H1 (cell line): ENCODE results near the gene MRPL20.

ENCODE experiments used
- CHD1 ChIP-seq: IDR thresholded peaks from 2 replicates; pipeline ENCODE4 v1.6.1; 2012; ENCODE audit warnings: low read depth, low read length, improper control_type of control experiment
- GTF2F1 ChIP-seq: IDR thresholded peaks from 2 replicates; pipeline ENCODE4 v1.6.1; 2012; ENCODE audit warnings: low read depth, low read length, improper control_type of control experiment, borderline replicate concordance
- JUN ChIP-seq: IDR thresholded peaks from 2 replicates; pipeline ENCODE4 v1.6.1; 2011; ENCODE audit warnings: low read depth, mild to moderate bottlenecking, improper control_type of control experiment, low read length
- MAFK ChIP-seq: IDR thresholded peaks from 2 replicates; pipeline ENCODE4 v1.6.1; 2012; ENCODE audit warnings: low read depth, mild to moderate bottlenecking, improper control_type of control experiment, low read length
- MAX ChIP-seq: IDR thresholded peaks from 2 replicates; pipeline ENCODE4 v1.6.1; 2012; ENCODE audit warnings: inconsistent platforms
- POLR2A ChIP-seq, 2 experiments: IDR thresholded peaks; 1 replicate in 1 of 2; 2 replicates in 1 of 2; pipeline ENCODE4 v1.6.1; 2011; ENCODE audit warnings: low read depth in 2 of 2, low read length in 2 of 2, mild to moderate bottlenecking in 2 of 2; ENCODE audit errors: control extremely low read depth in 1 of 2
- RAD21 ChIP-seq, 2 experiments: IDR thresholded peaks in 1 of 2; conservative IDR thresholded peaks in 1 of 2; 2 replicates each; pipeline ENCODE4 v1.6.1; 2011; ENCODE audit warnings: low read depth in 2 of 2, low read length in 2 of 2, improper control_type of control experiment in 1 of 2, inconsistent platforms in 1 of 2, mild to moderate bottlenecking in 1 of 2, moderate library complexity in 1 of 2
- RBBP5 ChIP-seq: IDR thresholded peaks from 2 replicates; pipeline ENCODE4 v1.7.1; 2012; ENCODE audit warnings: low read depth, mild to moderate bottlenecking, inconsistent platforms, low read length, moderate library complexity, borderline replicate concordance
- TCF12 ChIP-seq: IDR thresholded peaks from 2 replicates; pipeline ENCODE4 v1.6.1; 2011; ENCODE audit warnings: low read depth, mild to moderate bottlenecking, low read length
- YY1 ChIP-seq: IDR thresholded peaks from 2 replicates; pipeline ENCODE4 v1.6.1; 2011; ENCODE audit warnings: low read depth, mild to moderate bottlenecking, low read length
- ZNF274 ChIP-seq: IDR thresholded peaks from 2 replicates; pipeline ENCODE4 v1.7.0; 2012; ENCODE audit warnings: low read length, borderline replicate concordance; ENCODE audit errors: extremely low read depth
- TF ChIP-seq, protein P1 (sequence below), 3 experiments: IDR thresholded peaks; 1 replicate in 2 of 3; 2 replicates in 1 of 3; pipeline versions ENCODE4 v1.5.1 to v1.6.1; 2011; ENCODE audit warnings: low read length in 3 of 3, mild to moderate bottlenecking in 3 of 3, inconsistent platforms in 2 of 3, low read depth in 1 of 3, moderate library complexity in 1 of 3; ENCODE audit not compliant: insufficient read depth in 1 of 3; ENCODE audit errors: control extremely low read depth in 1 of 3

GRCh38 chr1:1451696-1452364, 44.7 kb upstream of the MRPL20 start:
- TF ChIP-seq MAFK (no peak), POLR2A (IDR thresholded peaks at IDR 0.05; ENCODE audit: control extremely low read depth in 1 of 2, low read depth in 2 of 2, low read length in 2 of 2) (no peak), CHD1 (no peak), ZNF274 (no peak), GTF2F1 (no peak), RBBP5 (no peak), YY1 (no peak), JUN (no peak), TCF12 (no peak), RAD21 (IDR thresholded peaks at IDR 0.05 in 1 of 2, conservative IDR thresholded peaks at IDR 0.05 in 1 of 2; ENCODE audit: low read depth in 2 of 2, low read length in 2 of 2) (no peak), MAX (no peak)
- TF ChIP-seq, protein P1, sequence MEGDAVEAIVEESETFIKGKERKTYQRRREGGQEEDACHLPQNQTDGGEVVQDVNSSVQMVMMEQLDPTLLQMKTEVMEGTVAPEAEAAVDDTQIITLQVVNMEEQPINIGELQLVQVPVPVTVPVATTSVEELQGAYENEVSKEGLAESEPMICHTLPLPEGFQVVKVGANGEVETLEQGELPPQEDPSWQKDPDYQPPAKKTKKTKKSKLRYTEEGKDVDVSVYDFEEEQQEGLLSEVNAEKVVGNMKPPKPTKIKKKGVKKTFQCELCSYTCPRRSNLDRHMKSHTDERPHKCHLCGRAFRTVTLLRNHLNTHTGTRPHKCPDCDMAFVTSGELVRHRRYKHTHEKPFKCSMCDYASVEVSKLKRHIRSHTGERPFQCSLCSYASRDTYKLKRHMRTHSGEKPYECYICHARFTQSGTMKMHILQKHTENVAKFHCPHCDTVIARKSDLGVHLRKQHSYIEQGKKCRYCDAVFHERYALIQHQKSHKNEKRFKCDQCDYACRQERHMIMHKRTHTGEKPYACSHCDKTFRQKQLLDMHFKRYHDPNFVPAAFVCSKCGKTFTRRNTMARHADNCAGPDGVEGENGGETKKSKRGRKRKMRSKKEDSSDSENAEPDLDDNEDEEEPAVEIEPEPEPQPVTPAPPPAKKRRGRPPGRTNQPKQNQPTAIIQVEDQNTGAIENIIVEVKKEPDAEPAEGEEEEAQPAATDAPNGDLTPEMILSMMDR (IDR thresholded peaks at IDR 0.05; ENCODE audit: control extremely low read depth in 1 of 3, insufficient read depth in 1 of 3, low read depth in 1 of 3, low read length in 3 of 3), result no peak
